CD4-positive, alpha-beta T cell treated with Interleukin-10 for 1 hour (primary cell): ENCODE results near the gene BNIP3.
"Not testable (repeated sequence)": the region's sequence is repeated elsewhere in the genome, so short reads cannot be mapped to it uniquely, and the experiment has no call there.

Experiments
- DNase-seq: peaks from one replicate; pipeline ENCODE4 v3.0.0-alpha.2; 2020

BNIP3 gene

GRCh38 chr10:132001238-132001972 lies 19.7 kb upstream of the BNIP3 start:
- DNase-seq = peak; percentile 31

DNA sequence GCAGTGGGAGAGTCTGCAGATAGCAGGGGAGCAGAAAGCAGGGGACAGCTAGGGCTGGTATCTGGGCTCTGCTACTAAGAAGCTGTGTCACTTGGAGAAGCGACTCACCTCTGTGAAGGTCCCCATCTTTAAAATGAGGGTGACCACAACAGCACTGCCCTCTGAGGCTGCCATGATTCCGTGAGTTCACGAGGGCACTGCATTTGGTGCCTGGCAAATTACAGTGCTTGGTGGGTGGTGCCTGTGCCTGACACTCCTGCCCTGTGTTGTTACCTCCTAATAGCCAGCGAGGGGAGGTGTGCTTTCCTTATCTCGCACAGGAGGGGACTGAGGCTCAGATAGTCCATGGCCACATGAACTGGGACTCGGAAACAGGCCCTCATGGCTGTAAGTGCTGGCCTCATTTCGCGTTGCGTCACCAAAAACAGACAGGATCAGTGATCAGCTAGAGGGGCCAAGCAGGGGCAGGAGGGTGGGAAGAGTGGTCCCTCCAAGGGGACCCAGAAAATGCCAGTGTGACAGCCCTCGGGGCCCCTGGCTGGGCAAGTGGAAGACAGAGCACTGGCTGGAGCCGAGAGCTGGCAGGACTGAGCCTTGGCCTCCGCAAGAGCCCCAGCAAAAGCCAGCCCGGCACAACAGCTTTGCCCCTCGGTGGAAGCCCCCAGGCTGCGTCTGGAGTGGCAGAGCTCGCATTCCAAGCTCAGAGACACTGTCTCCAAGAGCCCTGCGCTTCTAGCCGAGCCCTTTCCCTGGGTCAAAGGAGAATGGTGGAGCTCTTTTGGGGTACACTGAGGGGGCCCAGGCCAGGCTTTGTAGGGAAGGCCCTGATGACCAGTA lies 17.3 kb upstream of the BNIP3 start:
- no peak for DNase-seq

DNA sequence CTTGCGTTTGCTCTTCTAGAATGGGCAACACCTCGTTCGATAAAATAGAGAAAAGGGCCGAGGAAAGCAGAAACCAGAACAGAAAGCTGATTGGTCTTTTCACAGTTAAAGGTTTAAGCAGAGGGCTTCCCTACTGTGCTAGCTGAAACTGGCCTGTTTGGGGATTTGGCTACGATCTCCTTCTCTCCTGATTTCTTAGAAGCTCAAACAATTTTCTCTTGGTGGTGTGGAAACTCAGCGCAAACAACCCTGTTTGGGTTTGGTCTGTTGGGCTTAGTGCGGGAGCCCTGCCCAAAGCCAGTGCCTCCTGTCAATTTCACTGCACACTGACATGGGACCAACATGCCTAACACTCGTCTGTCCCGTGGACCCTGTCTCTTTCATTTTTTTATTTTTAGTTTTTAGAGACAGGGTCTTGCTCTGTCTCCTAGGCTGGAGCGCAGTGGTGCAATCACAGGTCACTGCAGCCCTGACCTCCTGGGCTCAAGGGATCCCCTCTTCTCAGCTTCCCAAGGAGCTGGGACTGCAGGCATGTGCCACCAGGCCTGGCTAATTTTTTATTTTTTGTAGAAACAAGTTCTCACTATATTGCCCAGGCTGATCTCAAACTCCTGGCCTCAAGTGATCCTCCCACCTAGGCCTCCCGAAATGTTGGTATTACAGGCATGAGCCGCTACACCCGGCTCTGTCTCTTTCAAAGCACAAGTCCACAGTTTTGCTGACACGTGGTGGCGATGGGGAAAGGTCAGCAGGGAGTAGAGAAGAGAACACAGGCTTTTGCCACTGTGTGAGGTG lies 16.5 kb upstream of the BNIP3 start:
- DNase-seq = no peak

- DNase-seq = no peak
Observed at GRCh38 chr10:131997366-131998049, 15.8 kb upstream of the BNIP3 start.

GRCh38 chr10:131996466-131997365 lies 15.0 kb upstream of the BNIP3 start:
- DNase-seq = no peak

GRCh38 chr10:131994435-131994834 lies 12.7 kb upstream of the BNIP3 start:
- no peak for DNase-seq

GRCh38 chr10:131993275-131993674 lies 11.6 kb upstream of the BNIP3 start:
- no peak for DNase-seq

DNA sequence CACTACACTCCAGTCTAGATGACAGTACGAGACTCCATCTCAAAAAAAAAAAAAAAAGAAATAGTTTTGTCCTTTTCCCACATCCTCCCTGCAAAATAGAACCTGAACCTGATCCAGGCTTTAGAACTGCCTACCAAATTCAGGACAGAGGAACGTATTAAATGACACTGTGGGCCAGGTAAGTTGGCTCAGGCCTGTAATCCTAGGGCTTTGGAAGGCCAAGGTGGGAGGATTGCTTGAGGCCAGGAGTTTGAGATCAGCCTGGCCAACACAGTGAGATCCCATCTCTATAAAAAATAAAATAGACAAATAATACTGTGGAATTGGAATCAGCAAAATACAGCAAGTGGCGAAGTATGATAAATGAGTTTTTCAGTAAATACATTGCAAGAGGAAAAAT lies 10.0 kb upstream of the BNIP3 start:
- DNase-seq = no peak

DNA sequence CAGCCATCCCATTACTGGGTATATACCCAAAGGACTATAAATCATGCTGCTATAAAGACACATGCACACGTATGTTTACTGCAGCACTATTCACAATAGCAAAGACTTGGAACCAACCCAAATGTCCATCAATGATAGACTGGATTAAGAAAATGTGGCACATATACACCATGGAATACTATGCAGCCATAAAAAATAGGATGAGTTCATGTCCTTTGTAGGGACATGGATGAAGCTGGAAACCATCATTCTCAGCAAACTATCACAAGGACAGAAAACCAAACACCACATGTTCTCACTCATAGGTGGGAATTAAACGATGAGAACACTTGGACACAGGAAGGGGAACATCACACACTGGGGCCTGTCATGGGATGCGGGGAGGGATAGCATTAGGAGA lies 6.1 kb upstream of the BNIP3 start:
- DNase-seq = not testable (repeated sequence)

DNA sequence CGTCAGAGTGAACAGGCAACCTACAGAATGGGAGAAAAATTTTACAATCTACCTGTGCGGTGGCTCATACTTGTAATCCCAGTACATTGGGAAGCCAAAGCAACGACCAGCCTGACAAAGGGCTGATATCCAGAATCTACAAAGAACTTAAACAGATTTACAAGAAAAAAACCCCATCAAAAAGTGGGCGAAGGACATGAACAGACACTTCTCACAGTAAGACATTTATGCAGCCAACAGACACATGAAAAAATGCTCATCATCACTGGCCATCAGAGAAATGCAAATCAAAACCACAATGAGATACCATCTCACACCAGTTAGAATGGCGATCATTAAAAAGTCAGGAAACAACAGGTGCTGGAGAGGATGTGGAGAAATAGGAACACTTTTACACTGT lies 5.6 kb upstream of the BNIP3 start:
- DNase-seq = not testable (repeated sequence)

GRCh38 chr10:131986851-131987250 lies 5.1 kb upstream of the BNIP3 start:
- not testable (repeated sequence) for DNase-seq

DNA sequence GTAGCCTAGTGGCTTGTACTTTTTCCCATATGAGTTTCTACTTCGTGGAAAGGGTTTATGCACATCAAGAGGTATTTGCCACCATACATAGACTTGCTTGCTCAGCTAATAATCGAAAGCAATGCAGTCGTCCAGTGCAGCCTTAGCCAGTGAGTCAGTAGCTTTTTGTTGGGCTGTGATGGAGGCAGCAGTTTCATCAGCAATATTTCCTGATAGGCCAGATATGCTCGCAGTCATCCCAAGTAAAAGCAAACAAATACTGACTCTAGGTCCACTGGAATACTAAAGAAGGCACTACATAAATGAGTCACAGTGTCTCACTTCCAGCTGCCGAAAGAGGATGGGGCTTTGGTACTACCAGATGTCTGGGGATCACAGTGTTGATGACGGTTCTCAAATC lies 2.1 kb upstream of the BNIP3 start:
- no peak for DNase-seq

DNA sequence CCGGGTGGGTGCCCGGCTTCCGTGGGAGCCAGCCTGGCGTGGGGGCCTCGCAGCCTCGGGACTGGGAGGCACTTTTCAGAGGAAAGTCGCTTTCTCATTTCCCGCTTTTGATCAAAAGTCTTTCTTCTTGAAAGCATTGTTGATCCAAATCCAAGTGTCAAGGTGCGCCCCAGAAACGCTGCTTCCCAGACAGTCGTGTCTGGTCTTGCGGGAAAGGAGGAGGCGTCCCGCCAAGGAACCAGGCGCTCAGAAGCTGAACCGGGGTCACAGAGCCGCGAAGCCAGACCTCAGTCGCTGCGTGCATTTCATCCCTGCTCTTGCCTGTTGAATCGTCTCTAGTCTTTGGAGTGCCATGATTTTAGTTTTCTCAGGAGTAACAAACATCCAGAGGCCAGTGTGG lies 1.1 kb upstream of the BNIP3 start:
- DNase-seq = no peak

DNA sequence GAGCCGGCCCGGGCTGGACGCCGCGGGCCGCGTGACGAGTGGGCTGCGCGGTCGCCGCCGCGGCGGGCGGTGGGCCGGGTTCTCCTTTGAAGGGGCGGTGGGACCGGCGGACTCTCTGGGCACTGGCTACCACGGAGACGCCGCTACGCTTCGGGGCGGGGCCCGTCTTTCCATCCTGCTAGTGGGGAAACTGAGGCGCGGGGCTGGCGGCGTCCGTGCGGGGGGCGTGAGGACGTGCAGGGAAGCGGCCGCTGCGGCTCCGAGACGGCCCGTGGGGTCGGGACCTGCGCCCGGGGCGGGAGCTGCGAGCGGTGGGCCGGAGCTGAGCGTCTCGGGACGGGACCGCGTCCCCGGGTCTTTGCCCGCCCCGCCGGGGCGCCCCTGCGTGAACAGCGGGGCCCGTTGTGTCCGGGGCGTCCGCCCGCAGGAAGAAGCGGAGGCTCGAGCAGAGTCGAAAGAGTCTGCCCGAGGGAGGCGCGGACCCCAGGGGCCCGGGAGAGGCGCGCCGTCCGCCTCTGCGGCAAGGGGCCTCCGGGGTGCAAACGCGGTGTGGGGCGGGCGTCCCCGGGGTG lies 548 bp upstream of the BNIP3 start:
- DNase-seq = peak; percentile 17

GRCh38 chr10:131980761-131981428 lies 828 bp downstream of the BNIP3 start:
- DNase-seq = no peak

DNA sequence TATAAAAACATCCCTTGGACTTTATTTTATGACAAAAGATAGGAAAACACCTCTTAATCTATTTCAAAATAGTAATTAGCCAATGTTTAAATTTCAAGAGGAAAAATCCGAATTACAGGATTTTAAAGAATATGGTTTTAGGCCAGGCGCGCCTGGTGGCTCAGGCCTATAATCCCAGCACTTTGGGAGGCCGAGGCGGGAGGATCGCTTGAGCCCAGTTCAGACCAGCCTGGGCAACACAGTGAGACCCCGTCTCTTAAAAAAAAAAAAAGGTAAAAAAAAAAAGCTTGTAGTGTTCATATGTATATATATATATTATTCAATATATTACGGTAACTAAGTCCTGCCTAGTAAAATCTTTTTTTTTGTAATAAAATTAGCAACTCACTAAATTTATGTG lies 1.4 kb downstream of the BNIP3 start:
- DNase-seq = no peak

- no peak for DNase-seq
Observed at GRCh38 chr10:131979821-131980270, 1.9 kb downstream of the BNIP3 start.

- no peak for DNase-seq
Observed at GRCh38 chr10:131979336-131979735, 2.4 kb downstream of the BNIP3 start.

DNA sequence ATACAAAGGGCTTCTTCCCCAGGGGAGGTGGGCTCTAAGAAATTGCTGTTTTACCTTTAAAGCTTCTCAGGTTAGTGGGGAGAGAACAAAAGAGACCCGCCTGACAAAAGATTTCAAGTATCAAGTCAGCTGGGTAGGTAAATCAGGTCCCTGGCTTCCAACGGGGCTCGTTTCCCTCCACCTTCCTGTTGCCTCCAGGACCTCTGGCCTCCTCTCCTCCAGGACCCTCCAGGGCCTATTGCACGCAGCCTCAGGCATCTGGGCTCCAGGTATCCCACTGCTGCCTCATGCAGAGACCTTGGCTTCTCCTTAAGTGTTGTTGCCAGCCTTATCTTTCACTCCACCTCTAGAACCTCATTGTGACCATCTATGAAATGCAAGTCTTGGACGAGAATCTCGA lies 2.9 kb downstream of the BNIP3 start:
- DNase-seq = no peak

DNA sequence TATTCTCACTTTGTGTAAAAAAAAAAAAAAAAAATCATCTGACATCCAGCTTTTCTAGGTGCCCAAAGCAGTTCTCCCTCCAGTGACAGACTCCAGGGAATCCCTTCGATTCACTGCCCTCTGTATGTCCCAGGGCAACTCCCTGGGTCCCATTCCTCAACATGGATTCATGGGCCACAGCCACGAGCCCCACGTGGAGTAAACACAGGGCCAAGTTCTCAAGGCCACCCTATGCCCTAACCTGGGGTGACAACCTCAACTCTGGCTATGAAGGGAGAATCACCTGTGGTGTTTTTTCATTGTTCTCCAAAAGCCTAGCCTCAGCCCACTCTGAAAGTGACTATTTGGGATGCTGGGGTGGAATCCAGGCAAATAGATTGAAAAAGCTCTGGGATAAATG lies 3.4 kb downstream of the BNIP3 start:
- no peak for DNase-seq
